DMS153 treated with DMSO at 0.1 percent for 48 hours (cell line): ENCODE data around the gene MAPK10.
A peak's percentile ranks its signal among the peaks of the same experiment; 100 is the strongest.

Experiments used
- DNase-seq: peaks from one replicate; lab custom pipeline; 2025; ENCODE audit not compliant: unreplicated experiment; lab: John Stamatoyannopoulos, UW

MAPK10 gene

GRCh38 chr4:86359944-86360478 is at the start of gene MAPK10:
Gene MAPK10, minus strand, starts transcription at chr4:86360053.
- peak; percentile 92 for DNase-seq

GRCh38 chr4:86403575-86403974 is 43.7 kb upstream of the MAPK10 start:
- no peak for DNase-seq

- DNase-seq = no peak
Observed at GRCh38 chr4:86401826-86402225, 42.0 kb upstream of the MAPK10 start.

GRCh38 chr4:86400216-86400615 is 40.4 kb upstream of the MAPK10 start:
- DNase-seq = no peak

- no peak for DNase-seq
Observed at GRCh38 chr4:86398187-86398586, 38.3 kb upstream of the MAPK10 start.

GRCh38 chr4:86393749-86394148 is 33.9 kb upstream of the MAPK10 start:
- no peak for DNase-seq

- no peak for DNase-seq
Observed at GRCh38 chr4:86389664-86390063, 29.8 kb upstream of the MAPK10 start.

GRCh38 chr4:86388252-86388651 is 28.4 kb upstream of the MAPK10 start:
- DNase-seq = no peak

GRCh38 chr4:86386817-86387415 is 27.1 kb upstream of the MAPK10 start:
- no peak for DNase-seq

- no peak for DNase-seq
Observed at GRCh38 chr4:86386201-86386600, 26.3 kb upstream of the MAPK10 start.

- no peak for DNase-seq
Observed at GRCh38 chr4:86381431-86381830, 21.6 kb upstream of the MAPK10 start.

- DNase-seq = peak; percentile 86
Observed at GRCh38 chr4:86380181-86380724, 20.4 kb upstream of the MAPK10 start.

- no peak for DNase-seq
Observed at GRCh38 chr4:86376850-86377249, 17.0 kb upstream of the MAPK10 start.

GRCh38 chr4:86368433-86368832 is 8.6 kb upstream of the MAPK10 start:
- no peak for DNase-seq

- DNase-seq = no peak
Observed at GRCh38 chr4:86367577-86367976, 7.7 kb upstream of the MAPK10 start.

- no peak for DNase-seq
Observed at GRCh38 chr4:86366920-86367319, 7.1 kb upstream of the MAPK10 start.

GRCh38 chr4:86362510-86362909 is 2.7 kb upstream of the MAPK10 start:
- DNase-seq = no peak

GRCh38 chr4:86358257-86358656 is 1.6 kb downstream of the MAPK10 start:
- DNase-seq = peak; percentile 24

GRCh38 chr4:86357608-86358007 is 2.2 kb downstream of the MAPK10 start:
- DNase-seq = peak; percentile 50

GRCh38 chr4:86356425-86357210 is 3.2 kb downstream of the MAPK10 start:
- no peak for DNase-seq

GRCh38 chr4:86354390-86354789 is 5.5 kb downstream of the MAPK10 start:
- DNase-seq = no peak

GRCh38 chr4:86346320-86346719 is 13.5 kb downstream of the MAPK10 start:
- no peak for DNase-seq
